Activated CD4-positive, CD25-positive, alpha-beta regulatory T cell treated with anti-CD3 and anti-CD28 coated beads, Interleukin-2, amount 50 U/mL, for 24 hours (primary cell): ENCODE results near the gene MT1B.

Experiments
- ATAC-seq, 2 donors: fragments of 150-1000 bp; cut with Tn5 transposase; one replicate each; pipeline ENCODE4 v1.10.0; 2021; ENCODE audit warnings: mild to moderate bottlenecking in 1 of 2, moderate library complexity in 1 of 2

MT1B gene

DNA sequence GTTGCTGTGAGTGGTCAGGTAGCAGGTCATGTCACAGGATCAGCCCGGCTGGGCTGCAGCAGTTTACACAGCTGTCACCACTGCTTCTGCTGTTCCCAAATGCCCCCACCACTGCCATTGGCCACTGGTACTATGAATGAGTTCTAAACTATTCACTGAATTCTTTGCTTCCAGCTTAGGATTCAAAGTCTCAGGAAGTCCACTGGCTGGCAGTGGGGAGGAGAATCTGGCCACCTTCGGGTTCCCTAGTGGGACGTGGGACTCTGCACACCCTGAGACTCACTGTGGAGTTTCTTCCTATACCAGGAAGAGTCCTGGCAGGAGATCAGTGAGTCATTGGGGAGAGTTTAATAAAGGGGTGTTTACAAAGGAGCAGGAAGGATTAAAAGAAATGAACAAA lies 37.5 kb downstream of the MT1B start:
- ATAC-seq, result no peak

DNA sequence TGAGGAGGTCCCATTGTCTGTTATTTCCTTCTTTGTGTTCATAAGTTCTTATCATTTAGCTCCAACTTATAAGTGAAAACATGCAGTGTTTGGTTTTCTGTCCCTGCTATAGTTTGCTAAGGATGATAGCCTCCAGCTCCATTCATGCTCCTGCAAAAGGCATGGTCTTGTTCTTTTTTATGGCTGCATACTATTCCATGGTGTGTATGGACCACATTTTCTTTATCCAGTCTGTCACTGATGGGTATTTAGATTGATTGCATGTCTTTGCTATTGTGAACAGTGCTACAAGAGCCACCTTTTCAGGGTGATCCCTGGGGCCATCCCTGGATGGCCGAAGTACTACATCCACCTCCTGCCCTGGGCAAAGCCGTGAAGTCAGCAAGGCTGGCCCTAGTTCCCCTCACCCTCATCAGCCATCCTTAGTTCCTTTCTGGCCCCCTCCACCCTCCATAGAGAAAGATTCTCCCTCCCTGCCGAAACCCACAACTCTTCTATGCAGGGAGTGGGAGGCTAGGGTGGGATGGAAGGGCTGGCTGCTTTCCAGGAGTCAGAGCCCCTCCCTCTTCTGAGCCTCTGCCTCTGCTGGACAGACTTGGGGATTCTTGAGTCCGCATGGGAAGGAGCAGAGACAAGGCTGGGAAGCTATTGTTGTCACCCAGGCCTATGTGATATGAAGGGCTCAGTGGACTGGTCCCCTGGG lies 38.9 kb downstream of the MT1B start:
- no peak for ATAC-seq

DNA sequence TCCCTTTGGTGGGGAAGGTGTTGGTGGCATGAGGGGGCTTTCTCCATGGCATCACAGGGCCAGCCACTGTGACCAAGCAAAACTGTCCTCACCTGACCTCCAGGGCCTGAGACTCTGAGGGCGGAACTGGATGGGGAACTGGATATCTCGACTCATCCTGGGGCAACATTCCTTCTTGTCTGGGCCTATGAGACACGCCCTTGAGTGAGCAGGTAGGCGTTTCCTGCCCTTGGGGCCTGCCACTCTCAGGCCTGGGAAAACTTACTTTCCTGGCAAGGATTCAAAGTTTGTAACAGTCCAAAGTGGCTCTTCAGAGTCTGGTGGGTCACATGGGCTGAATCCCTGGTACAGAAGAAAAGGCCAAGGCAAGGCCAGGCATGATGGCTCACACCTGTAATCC lies 40.2 kb downstream of the MT1B start:
- no peak for ATAC-seq

DNA sequence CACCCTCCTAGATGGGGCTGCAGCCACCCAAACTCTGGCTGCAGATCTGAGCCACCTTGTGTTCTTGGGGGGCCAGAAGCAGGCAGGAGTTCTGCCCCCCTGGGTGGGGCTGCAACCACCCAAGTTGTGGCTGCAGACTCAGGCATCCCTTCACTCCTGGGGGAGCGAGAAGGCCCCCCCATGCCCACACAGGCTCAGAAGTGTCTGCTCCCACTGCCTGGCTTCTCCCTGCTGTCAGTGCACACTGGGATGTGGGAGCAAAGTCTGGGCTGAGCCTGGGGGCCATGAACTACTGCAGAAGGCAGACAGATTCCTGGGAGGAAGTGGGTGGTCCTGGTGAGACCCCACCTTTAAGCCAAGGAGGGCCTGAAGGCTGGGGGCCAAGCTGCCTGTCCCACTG lies 43.6 kb downstream of the MT1B start:
- ATAC-seq, result no peak

DNA sequence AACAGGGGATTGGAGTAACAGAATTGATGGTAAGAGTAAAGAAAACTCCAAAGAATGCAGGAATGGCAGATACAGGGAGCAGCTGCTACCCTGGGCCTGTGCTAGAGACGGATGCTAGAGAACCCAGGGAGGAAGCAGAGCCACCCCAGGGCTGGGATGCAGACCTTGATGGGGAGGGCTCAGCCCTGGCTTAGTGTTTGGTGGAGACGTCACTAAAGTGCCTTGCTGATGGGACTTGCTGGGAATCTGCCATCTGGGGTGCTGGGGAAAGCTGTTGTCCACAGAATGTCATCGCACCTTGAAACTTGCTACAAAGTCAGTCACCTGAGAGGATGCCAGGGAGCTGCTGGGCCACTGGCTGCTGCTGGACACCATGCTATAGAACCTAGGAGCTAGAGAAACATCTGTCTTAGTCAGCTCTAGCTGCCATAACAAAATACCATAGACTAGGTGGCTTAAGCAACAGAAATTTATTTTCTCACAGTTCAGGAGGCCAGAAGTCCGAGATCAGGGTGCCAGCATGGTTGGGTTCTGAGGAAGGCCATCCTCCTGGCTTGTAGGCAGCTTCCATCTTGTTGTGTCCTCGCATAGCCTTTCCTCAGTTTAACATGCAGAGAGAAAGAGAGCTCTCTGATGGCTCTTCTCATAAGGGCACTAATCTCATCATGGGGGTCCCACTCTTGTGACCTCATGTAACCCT lies 45.9 kb downstream of the MT1B start:
- no peak for ATAC-seq

DNA sequence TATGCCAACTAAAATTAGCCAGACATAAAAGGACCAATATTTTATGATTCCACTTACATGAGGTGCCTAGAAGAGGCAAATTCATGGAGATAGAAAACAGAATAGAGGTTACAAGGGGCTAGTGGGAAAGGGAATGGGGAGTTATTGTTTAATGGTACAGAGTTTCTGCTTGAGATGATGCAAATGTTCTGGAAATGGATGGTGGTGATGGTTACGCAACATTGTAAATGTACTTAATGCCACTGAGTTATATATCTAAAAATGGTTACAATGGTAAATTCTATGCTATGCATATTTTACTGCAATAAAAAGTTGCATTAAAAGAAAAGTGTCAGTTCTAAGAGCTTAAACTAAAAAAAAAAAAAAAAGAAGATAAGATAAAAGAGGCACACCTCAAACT lies 48.5 kb downstream of the MT1B start:
- ATAC-seq, result no peak

DNA sequence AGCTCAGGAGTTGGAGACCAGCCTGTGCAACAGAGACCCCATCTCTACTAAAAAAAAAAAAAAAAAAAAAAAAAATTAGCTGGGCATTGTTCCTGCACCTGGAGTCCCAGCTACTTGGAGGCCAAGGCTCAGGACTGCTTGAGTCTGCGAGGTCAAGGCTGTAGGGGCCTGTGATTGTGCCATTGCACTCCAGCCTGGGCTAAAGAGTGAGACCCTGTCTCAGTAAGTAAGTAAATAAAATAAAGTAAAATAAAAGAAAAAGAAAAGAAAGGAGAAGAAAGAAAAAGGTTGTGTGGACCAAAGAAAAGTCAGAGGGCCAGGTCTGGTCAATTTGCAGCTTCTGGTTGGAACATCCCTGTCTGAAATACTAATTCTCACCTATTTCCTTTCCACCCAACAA lies 48.9 kb downstream of the MT1B start:
- ATAC-seq, result no peak

DNA sequence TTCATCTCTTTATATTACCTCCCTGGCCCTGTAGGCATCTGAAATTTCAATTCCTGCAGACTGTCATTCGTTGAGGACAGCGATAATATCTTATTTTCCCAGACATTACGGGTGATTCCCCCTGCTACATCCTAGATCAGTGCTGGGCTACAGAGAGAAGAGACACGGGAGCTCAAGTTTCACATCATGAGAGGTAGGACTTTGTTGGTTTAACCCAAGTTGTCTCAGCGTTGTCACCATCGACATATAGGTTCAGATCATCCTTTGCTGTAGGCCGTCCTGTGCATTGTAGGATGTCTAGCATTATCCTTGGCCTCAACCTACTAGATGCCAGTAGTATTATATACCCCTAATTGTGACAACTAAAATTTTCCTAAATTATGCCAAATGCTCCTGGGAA lies 49.8 kb downstream of the MT1B start:
- no peak for ATAC-seq
